Common myeloid progenitor, CD34-positive (primary cell): ENCODE data around the gene PRDM7.

Source experiments
- CTCF ChIA-PET: fragments of 350-600 bp; sonication (Branson Sonifier 250); formaldehyde crosslinking; loops from one replicate; lab custom pipeline; 2021; ENCODE audit warnings: antibody characterized with exemption; lab: Charles Lee
- POLR2A ChIA-PET: fragments of 350-600 bp; sonication (Branson Sonifier 250); formaldehyde crosslinking; loops from one replicate; lab custom pipeline; 2021; ENCODE audit warnings: antibody characterized with exemption; lab: Charles Lee
- DNase-seq, 3 donors: peaks; one replicate each; pipeline versions ENCODE4 v3.0.0 to v3.0.0-alpha.2; 2013
- H3K27ac ChIP-seq, 2 experiments: 1 replicate in 1 of 2; 2 replicates in 1 of 2; pipeline ENCODE4 v1.7.0; 2013; ENCODE audit warnings: inconsistent platforms in 2 of 2, low read length in 2 of 2, mild to moderate bottlenecking in 2 of 2, low read depth in 1 of 2, moderate library complexity in 1 of 2; ENCODE audit not compliant: severe bottlenecking in 2 of 2, insufficient read depth in 1 of 2, poor library complexity in 1 of 2
- H3K27me3 ChIP-seq, 5 experiments: replicated peaks in 2 of 5; 1 replicate in 3 of 5; 2 replicates in 2 of 5; pipeline versions ENCODE4 v1.6.1 to v1.7.0; 2013; ENCODE audit warnings: low read length in 4 of 5, mild to moderate bottlenecking in 2 of 5, moderate library complexity in 2 of 5, inconsistent platforms in 1 of 5; ENCODE audit not compliant: insufficient read depth in 5 of 5, control insufficient read depth in 4 of 5
- H3K36me3 ChIP-seq, 4 experiments: 1 replicate in 2 of 4; 2 replicates in 2 of 4; pipeline versions ENCODE4 v1.6.1 to v1.7.0; 2013; ENCODE audit warnings: low read length in 3 of 4, control low read depth in 1 of 4, mild to moderate bottlenecking in 1 of 4; ENCODE audit not compliant: control insufficient read depth in 4 of 4, insufficient read depth in 4 of 4
- H3K4me1 ChIP-seq, 4 experiments: 1 replicate in 3 of 4; 2 replicates in 1 of 4; pipeline versions ENCODE4 v1.6.1 to v1.7.1; 2013; ENCODE audit warnings: low read length in 3 of 4, mild to moderate bottlenecking in 3 of 4, control low read depth in 1 of 4, inconsistent platforms in 1 of 4, moderate library complexity in 1 of 4; ENCODE audit not compliant: control insufficient read depth in 4 of 4, insufficient read depth in 4 of 4; ENCODE audit errors: control extremely low read depth in 1 of 4
- H3K4me3 ChIP-seq, 7 experiments: 1 replicate in 4 of 7; 2 replicates in 3 of 7; pipeline versions ENCODE4 v1.5.1 to v1.7.0; 2013; ENCODE audit warnings: mild to moderate bottlenecking in 7 of 7, low read length in 6 of 7, moderate library complexity in 6 of 7, inconsistent platforms in 2 of 7, low read depth in 2 of 7, control low read depth in 1 of 7; ENCODE audit not compliant: insufficient read depth in 4 of 7, control insufficient read depth in 1 of 7; ENCODE audit errors: extremely low read depth in 1 of 7
- H3K9me3 ChIP-seq, 5 experiments: 1 replicate in 4 of 5; 2 replicates in 1 of 5; pipeline versions ENCODE4 v1.6.1 to v1.7.1; 2013; ENCODE audit warnings: low read length in 4 of 5, mild to moderate bottlenecking in 2 of 5, inconsistent platforms in 1 of 5, low read depth in 1 of 5, moderate library complexity in 1 of 5; ENCODE audit not compliant: control insufficient read depth in 4 of 5, insufficient read depth in 2 of 5; ENCODE audit errors: control extremely low read depth in 1 of 5
- WGBS: methylation state at CpG from one replicate; pipeline ENCODE4 v1.1.5; 2013; ENCODE audit not compliant: insufficient coverage; 5-methylcytosine and 5-hydroxymethylcytosine counted together

PRDM7 gene

DNA sequence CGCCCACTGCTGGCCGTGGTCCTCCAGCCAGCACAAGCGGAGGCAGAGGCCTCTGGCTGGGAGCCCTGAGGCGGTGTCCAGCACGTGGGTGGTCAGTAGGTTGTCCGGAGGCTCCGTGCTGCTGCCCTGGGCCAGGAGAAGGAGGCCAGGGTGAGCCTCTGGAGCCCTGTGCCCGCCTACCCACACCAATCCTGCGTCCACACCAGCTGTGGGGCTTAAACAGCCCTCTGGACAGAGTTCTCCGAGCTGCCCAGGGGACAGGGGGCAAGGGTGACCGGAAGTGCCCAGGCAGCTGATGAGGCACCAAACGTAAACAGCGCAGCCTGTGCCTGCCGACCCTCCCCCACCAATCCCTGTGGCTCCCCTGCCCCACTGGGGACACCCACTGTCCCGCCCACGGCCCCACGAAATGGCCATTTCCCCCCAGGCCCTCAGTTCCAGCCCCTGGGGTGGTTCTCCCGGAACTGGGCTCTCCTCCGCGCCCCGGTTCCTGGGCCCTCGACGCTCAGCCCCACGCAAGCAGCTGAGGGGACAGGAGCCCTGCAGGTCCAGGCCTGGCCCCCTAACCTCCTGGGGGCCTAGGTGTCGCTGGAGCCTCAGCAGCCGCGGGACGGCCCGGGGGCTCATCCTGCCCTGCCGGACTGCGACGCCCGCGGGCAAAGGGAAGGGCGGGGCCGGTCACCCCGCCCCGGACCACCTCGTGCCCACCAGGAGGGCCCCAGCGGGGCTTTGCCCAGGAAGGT is 30.0 kb downstream of the PRDM7 start:
- peaks cover 0 to 21% (median 10%) of the 10 kb centered on the region in 4 experiments for H3K36me3 ChIP-seq
- H3K4me1 ChIP-seq: peaks cover 0 to 17% (median 12%) of the 10 kb centered on the region in 4 experiments
- H3K27ac ChIP-seq: no peak overlapping the region
- ChIA-PET POLR2A (no interaction called here), CTCF (no interaction called here)
- peaks cover 0 to 10% (median 8%) of the 10 kb centered on the region in 5 experiments for H3K27me3 ChIP-seq
- peak overlapping the region; percentile 8 to 73 (median 47) for H3K4me3 ChIP-seq
- DNase-seq: no peak
- under 1% methylated on average over 32 of the region's 40 CpGs for WGBS
- no peaks in the 10 kb centered on the region for H3K9me3 ChIP-seq

DNA sequence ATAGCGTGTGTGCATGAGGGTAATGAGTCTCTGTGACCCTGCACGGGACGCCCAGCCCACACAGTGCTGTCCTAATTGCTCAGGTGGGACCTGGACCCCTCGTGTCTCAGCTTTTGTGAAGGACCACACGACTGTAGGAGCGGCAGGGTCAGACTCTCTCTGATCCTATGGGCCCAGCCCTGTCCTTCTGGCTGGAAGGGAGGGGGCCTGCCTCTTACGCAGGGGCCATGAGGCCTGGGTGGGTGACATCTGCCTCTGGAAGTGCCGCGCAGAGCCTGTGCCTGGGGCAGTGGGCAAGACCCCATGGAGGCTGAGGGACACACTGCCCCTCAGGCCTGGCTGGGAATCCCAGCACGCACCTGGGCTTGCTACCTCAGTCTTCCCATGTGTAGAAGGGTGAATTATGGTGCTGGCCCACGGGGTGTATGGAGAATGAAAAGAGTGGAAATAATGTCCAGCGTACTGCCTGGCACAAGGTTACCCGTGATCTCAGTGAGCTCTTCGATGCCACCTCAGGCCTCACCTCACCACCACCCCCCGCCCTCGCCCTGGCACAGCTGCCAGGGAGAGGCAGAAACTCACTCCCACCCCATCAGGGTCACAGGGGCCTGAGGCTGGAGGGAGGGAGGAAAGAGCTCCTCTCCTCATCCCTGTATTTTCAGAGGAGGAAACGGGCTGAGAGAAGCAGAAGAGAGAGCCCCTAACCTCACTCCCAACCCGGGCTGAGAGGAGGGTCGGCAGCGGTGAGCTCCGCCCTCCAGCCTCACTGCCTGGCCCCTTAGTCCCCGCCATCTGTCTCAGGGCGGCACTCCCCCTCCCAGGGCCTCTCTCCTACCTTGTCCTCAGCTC is 30.8 kb downstream of the PRDM7 start:
- POLR2A ChIA-PET: no interaction called here
- Histone ChIP-seq H3K36me3 (peaks cover 0 to 23% (median 10%) of the 10 kb centered on the region in 4 experiments), H3K4me3 (peak overlapping the region in 5 of 7 experiments; percentile 32 to 73 (median 54)), H3K27ac (no peak overlapping the region), H3K9me3 (no peaks in the 10 kb centered on the region), H3K27me3 (peaks cover 0 to 10% (median 8%) of the 10 kb centered on the region in 5 experiments), H3K4me1 (peaks cover 0 to 17% (median 12%) of the 10 kb centered on the region in 4 experiments)
- DNase-seq: peak in 1 of 3 donors; percentile 29
- CTCF ChIA-PET: no interaction called here
- 55% methylated on average over 17 of the region's 23 CpGs for WGBS

DNA sequence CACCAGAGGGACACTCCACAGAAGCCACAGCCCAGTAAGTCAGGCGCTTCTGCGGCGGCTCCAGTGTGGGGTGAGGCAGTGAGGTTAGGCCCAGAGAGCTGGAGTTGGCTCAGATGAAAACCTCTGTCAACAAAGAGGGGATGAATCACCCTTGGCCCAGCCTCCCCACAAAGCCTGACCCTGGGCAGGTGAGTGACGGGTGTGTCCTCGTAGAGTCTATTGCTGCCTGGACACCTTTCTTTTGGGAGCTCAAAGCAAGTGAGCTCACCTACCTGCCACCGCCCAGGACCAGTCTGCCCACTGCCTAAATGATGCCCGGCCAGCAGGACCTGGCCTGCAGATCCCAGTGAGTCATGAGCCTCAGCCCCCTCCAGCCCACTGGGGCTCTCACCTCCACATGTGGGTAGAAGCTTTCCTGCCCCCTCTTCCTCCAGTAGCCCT is 33.0 kb downstream of the PRDM7 start:
- ChIA-PET POLR2A (interaction anchor here (0.6 kb wide), 1 partner anchor 116 kb away, joined by 3 read pairs; no protein-coding TSS in a partner anchor), CTCF (interaction anchor here (0.7 kb wide), 1 partner anchor 18 kb away, joined by 3 read pairs; no protein-coding TSS in a partner anchor)
- DNase-seq: no peak
- peaks cover 0 to 10% (median 8%) of the 10 kb centered on the region in 5 experiments for H3K27me3 ChIP-seq
- H3K27ac ChIP-seq: no peak overlapping the region
- H3K4me3 ChIP-seq: no peak overlapping the region
- peaks cover 2 to 37% (median 11%) of the 10 kb centered on the region in 4 experiments for H3K36me3 ChIP-seq
- peaks cover 0 to 17% (median 12%) of the 10 kb centered on the region in 4 experiments for H3K4me1 ChIP-seq
- no peaks in the 10 kb centered on the region for H3K9me3 ChIP-seq
- WGBS: 93% methylated on average over 7 of the region's 7 CpGs

DNA sequence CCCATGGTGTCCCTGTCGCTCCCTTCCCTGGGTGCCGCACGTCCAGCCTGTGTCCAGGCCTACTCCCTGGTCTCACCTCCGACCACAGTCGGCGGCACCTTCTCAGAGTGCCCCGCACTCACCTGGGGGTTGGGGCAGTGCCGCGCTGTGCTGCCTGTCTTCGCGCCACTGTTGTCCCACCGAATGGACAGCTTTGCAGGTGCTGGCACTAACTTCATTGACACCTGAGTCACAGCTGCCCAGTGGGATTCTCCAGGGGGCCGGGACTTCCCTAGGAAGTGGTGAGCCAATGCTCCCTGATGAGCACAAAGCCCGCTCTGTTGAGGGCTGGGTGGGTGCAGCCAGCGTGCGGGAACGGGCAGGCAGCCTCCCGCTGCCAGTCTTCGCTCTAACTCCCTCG is 33.6 kb downstream of the PRDM7 start:
- Histone ChIP-seq H3K27me3 (peaks cover 0 to 10% (median 8%) of the 10 kb centered on the region in 5 experiments), H3K4me1 (peaks cover 0 to 17% (median 12%) of the 10 kb centered on the region in 4 experiments), H3K36me3 (peaks cover 2 to 43% (median 16%) of the 10 kb centered on the region in 4 experiments), H3K4me3 (no peak overlapping the region), H3K9me3 (no peaks in the 10 kb centered on the region), H3K27ac (no peak overlapping the region)
- DNase-seq: no peak
- CTCF ChIA-PET: interaction anchor here (1.7 kb wide), 1 partner anchor 10 kb away, joined by 5 read pairs; no protein-coding TSS in a partner anchor
- POLR2A ChIA-PET: no interaction called here
- 89% methylated on average over 19 of the region's 20 CpGs for WGBS

DNA sequence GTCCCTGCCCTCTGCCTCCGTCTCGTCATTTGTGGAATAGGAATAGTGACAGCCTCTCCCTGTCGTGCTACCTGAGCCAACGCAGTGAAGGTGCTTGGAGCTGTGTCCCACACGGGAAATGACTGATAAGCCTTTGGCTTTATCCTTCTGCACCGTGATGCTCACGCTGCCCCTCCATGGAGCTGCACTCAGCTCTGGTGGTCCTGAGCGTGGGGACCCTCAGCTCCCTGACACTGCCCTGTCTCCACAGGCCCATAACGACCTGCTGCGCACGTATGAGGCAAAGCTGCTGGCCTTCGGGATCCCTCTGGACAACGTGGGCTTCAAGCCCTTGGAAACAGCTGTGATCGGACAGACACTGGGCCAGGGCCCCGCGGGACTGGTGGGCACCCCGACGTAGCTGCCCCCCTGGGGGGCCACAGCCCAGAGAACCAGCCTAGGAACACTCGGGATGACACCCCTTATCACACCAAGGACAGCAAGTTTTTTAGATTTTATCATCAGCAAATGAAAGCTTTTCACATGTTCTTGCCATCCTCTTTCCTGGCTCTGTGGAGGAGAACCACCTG is 34.1 kb downstream of the PRDM7 start:
- ChIA-PET CTCF (interaction anchor here (1.1 to 1.7 kb wide), 2 partner anchors 9 to 14 kb away, joined by 3 to 5 read pairs; no protein-coding TSS in a partner anchor), POLR2A (interaction anchor here (0.9 kb wide), 1 partner anchor 9 kb away, joined by 3 read pairs; no protein-coding TSS in a partner anchor)
- peaks cover 2 to 48% (median 19%) of the 10 kb centered on the region in 4 experiments for H3K36me3 ChIP-seq
- WGBS: 89% methylated on average over 16 of the region's 19 CpGs
- H3K27ac ChIP-seq: no peak overlapping the region
- no peaks in the 10 kb centered on the region for H3K9me3 ChIP-seq
- H3K27me3 ChIP-seq: peaks cover 0 to 10% (median 5%) of the 10 kb centered on the region in 5 experiments
- no peak overlapping the region for H3K4me3 ChIP-seq
- DNase-seq: no peak
- peaks cover 0 to 16% (median 12%) of the 10 kb centered on the region in 4 experiments for H3K4me1 ChIP-seq

DNA sequence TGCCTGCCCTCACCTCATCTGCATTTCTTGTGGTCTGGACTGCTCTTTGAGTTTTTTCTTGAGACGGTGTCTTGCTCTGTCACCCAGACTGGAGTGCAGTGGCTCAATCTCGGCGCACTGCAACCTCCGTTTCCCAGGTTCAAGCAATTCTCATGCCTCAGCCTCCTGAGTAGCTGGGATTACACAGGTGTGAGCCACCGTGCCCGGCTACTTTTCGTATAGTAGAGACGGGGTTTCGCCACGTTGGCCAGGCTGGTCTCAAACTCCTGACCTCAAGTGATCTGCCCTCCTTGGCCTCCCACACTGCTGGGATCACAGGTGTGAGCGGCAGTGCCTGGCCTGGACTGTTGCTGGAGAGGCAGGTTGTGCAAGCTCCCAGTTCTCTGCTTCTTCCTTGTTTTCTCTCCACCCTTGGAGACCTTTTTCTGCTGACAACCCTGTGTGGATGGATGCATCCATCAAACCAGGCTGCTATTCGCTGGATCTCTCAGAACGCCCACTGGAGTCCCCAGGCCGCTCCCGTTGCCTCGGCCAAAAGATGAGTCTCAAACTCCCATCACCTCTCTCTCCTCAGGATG is 35.1 kb downstream of the PRDM7 start:
- Histone ChIP-seq H3K4me3 (no peak overlapping the region), H3K27ac (no peak overlapping the region), H3K4me1 (peaks cover 0 to 9% (median 6%) of the 10 kb centered on the region in 4 experiments), H3K27me3 (peaks cover 0 to 9% (median 4%) of the 10 kb centered on the region in 5 experiments), H3K9me3 (no peaks in the 10 kb centered on the region), H3K36me3 (peaks cover 4 to 58% (median 28%) of the 10 kb centered on the region in 4 experiments)
- ChIA-PET POLR2A (interaction anchor here (0.9 kb wide), 1 partner anchor 10 kb away, joined by 3 read pairs; no protein-coding TSS in a partner anchor), CTCF (interaction anchor here (0.5 to 1.7 kb wide), 3 partner anchors 8 to 114 kb away, joined by 3 to 5 read pairs (median 3); no protein-coding TSS in a partner anchor)
- WGBS: 95% methylated on average over 15 of the region's 16 CpGs
- DNase-seq: no peak
